T-helper 17 cell (primary cell): ENCODE measurements around the gene ITLN2. TPM values are rescaled to one million over a fixed set of nuclear protein-coding genes. Genes with fewer than 3 reads are reported as not detected.
"Not testable (repeated sequence)": the region's sequence is repeated elsewhere in the genome, so short reads cannot be mapped to it uniquely, and the experiment has no call there.

Experiments
- ATAC-seq: fragments of 150-1000 bp; cut with Tn5 transposase; 2 replicates; pipeline ENCODE4 v1.10.0; 2021; ENCODE audit warnings: mild to moderate bottlenecking, moderate library complexity
- DNase-seq, 3 donors: peaks; one replicate each; pipeline versions ENCODE4 v3.0.0 to v3.0.0-alpha.2; 2020 to 2021
- H3K9me3 ChIP-seq: one replicate; pipeline ENCODE4 v1.7.0; 2013; ENCODE audit warnings: low read length, mild to moderate bottlenecking; ENCODE audit not compliant: control insufficient read depth, poor library complexity, severe bottlenecking
- H3K27ac Mint-ChIP-seq: one replicate; pipeline ENCODE4 v1.8.0; 2022; ENCODE audit warnings: mild to moderate bottlenecking, moderate library complexity, mixed read lengths
- H3K27me3 Mint-ChIP-seq: one replicate; pipeline ENCODE4 v1.8.0; 2022; ENCODE audit warnings: mixed read lengths
- H3K36me3 Mint-ChIP-seq: one replicate; pipeline ENCODE4 v1.8.0; 2022; ENCODE audit warnings: low read depth, mixed read lengths
- H3K4me1 Mint-ChIP-seq: one replicate; pipeline ENCODE4 v1.8.0; 2022; ENCODE audit warnings: mild to moderate bottlenecking, mixed read lengths
- H3K4me3 Mint-ChIP-seq: one replicate; pipeline ENCODE4 v1.8.0; 2022; ENCODE audit warnings: mild to moderate bottlenecking, moderate library complexity, mixed read lengths
- total RNA-seq, 4 donors: library from RNA in 2 of 4; stranded (reverse) in 2 of 4; gene quantifications; one replicate each; pipeline ENCODE4 v1.2.3 and lab custom pipeline; 2022 to 2026

The ITLN2 gene
- total RNA-seq, 2 donors from 2014 or later, result not detected

DNA sequence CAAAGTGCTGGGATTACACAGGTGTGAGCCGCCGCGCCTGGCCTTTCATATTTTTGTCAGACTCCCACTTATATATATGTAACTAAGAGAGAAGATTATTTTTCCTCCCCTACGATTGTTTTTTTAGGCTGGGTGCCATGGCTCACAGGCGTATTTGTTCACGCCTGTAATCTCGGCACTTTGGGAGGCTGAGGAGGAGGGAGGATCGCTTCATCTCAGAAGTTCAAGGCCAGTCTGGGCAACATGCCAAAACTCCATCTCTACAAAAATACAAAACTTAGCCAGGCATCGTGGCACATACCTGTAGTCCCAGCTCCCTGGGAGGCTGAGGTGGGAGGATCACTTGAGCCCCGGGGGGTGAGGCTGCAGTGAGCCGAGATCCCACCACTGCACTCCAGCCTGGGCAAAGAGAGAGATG is 23.9 kb upstream of the ITLN2 start:
- H3K27me3 Mint-ChIP-seq, result peaks cover 41% of the 10 kb centered on the region
- ATAC-seq, result no peak
- H3K4me3 Mint-ChIP-seq, result no peak overlapping the region
- H3K27ac Mint-ChIP-seq, result no peak overlapping the region
- DNase-seq, result no peak
- peaks cover 9% of the 10 kb centered on the region for H3K4me1 Mint-ChIP-seq
- H3K9me3 ChIP-seq, result no peaks in the 10 kb centered on the region
- peaks cover 3% of the 10 kb centered on the region for H3K36me3 Mint-ChIP-seq

DNA sequence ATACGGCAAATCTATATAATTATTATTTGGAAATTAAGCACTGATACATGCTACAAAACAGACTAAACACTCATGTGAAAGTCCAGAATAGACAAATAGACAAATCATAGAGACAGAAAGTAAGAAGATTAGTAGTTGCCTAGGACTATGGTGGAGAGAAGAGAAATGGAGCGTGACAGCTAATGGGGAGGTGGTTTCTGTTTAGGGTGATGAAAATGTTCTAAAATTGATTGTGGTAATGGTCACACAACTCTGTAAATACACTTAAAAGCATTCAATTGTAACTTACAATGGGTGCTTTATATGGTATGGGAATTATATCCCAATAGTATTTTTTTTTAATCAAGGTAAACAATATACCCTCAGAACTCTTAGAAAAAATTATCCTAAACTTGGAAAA is 20.4 kb upstream of the ITLN2 start:
- DNase-seq (no peak), ATAC-seq (no peak)
- H3K4me1 Mint-ChIP-seq, result peaks cover 4% of the 10 kb centered on the region
- no peaks in the 10 kb centered on the region for H3K36me3 Mint-ChIP-seq
- no peaks in the 10 kb centered on the region for H3K9me3 ChIP-seq
- peak overlapping the region; percentile 47 for H3K27ac Mint-ChIP-seq
- H3K4me3 Mint-ChIP-seq, result no peak overlapping the region
- H3K27me3 Mint-ChIP-seq, result peaks cover 28% of the 10 kb centered on the region

DNA sequence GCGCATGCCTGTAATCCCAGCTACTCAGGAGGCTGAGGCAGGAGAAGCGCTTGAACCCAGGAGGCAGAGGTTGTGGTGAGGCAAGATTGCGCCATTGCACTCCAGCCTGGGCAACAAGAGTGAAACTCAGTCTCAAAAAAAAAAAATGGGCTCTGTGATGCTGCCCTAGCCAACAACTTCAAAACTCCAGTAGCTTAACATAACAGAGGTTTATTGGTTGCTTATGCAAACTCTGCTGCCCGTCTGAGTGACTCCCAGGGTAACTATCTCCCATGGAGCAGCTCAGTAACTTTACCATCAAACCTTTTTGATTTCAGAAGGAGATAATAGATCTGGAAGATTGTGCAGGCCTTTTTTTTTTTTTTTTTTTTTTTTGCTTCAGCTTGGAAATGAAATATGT is 18.9 kb upstream of the ITLN2 start:
- Mint-ChIP-seq H3K4me3 (no peak overlapping the region), H3K4me1 (peaks cover 4% of the 10 kb centered on the region), H3K36me3 (no peaks in the 10 kb centered on the region), H3K27me3 (peaks cover 28% of the 10 kb centered on the region), H3K27ac (no peak overlapping the region)
- no peak for ATAC-seq
- H3K9me3 ChIP-seq, result no peaks in the 10 kb centered on the region
- DNase-seq, result no peak

DNA sequence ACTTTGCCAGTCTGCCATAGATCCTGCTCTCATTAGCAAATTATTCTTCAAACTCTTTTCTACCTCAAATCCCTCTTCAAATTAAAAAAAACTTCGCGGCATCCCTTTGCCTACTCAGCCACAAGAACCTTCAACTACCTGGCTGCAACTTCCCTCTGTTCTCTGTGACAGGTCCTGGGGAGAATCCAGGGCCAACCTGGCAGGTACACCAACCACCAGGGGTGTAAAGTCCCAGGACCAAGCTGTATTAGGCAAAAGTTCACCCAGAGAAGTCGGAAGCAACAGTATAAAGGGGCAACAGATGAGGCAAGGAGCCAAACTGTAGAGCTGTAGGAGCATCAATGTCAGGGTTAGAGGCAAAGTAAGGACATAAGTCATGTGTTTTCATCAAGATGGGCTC is 18.3 kb upstream of the ITLN2 start:
- H3K27me3 Mint-ChIP-seq, result peaks cover 28% of the 10 kb centered on the region
- no peak overlapping the region for H3K4me3 Mint-ChIP-seq

DNA sequence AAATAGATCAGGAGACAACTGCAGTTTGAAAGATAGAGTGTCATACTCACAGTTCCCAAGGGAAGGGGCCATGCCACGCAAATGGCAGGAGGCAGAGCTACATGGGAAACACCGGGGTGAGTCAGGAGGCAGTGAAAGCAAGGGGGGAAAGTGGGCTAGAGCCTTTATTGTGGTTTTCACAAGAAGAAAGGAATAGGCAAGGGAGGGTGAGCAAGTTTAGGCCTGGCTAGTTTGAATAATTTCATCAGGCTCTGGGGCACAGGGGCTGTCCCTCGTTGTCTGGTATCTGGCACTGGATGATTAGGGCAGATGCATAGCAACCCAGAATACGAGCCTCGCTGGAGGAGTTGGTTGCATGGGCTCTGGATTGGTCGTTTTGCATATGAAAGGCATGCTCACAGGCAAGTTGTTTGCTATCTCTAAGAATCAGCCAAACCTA is 17.0 kb upstream of the ITLN2 start:
- ATAC-seq, result no peak
- Mint-ChIP-seq H3K27me3 (peaks cover 28% of the 10 kb centered on the region), H3K4me3 (no peak overlapping the region), H3K4me1 (peaks cover 4% of the 10 kb centered on the region), H3K27ac (no peak overlapping the region), H3K36me3 (no peaks in the 10 kb centered on the region)
- no peak for DNase-seq
- H3K9me3 ChIP-seq, result no peaks in the 10 kb centered on the region

More for the DNA sequence above, 18.3 kb upstream of the ITLN2 start:
- no peak for ATAC-seq
- no peak for DNase-seq
- H3K9me3 ChIP-seq, result no peaks in the 10 kb centered on the region
- H3K4me1 Mint-ChIP-seq, result peaks cover 4% of the 10 kb centered on the region
- H3K36me3 Mint-ChIP-seq, result no peaks in the 10 kb centered on the region
- no peak overlapping the region for H3K27ac Mint-ChIP-seq

DNA sequence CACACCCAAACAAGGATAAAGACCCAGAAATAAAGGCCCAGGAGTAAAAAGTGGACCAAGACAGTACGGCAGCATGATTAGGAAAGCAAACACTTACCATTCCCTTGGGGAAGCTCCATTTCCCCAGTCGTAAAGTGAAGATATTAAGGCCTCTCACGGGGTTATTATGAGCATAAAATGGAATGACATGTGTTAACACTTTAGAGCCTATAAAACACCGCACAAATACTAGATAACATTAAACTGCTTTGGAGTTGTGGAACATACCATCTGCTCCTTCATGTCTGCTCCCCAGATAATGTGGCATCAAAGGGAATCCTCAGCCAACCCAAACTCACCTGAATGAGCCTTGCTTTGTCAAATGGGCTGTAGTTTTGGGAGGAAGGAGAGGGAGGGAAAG is 8.9 kb upstream of the ITLN2 start:
- no peak overlapping the region for H3K4me3 Mint-ChIP-seq
- no peak overlapping the region for H3K27ac Mint-ChIP-seq
- H3K27me3 Mint-ChIP-seq, result peaks cover 5% of the 10 kb centered on the region
- DNase-seq, result no peak
- H3K36me3 Mint-ChIP-seq, result no peaks in the 10 kb centered on the region
- no peak for ATAC-seq
- H3K4me1 Mint-ChIP-seq, result no peaks in the 10 kb centered on the region
- no peaks in the 10 kb centered on the region for H3K9me3 ChIP-seq

DNA sequence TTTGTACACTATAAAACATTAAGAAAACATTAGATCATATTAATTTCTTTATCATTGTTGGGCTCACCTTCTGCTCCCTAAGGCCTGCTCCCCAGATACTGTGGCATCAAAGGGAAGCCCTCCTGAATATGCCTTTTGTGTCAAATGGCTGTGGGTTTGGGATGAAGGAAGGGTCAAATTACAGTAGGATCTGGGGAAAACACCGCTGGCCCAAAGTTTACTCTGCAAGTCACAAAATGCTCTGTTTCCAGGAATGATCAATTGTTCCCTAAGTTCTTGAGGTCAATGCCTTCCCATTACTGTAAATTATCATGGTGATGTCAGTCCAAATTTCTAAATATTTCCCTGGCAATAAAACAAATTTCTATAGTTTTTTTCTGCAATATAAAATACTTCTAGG is 6.8 kb upstream of the ITLN2 start:
- no peak overlapping the region for H3K4me3 Mint-ChIP-seq
- no peak for ATAC-seq

DNA sequence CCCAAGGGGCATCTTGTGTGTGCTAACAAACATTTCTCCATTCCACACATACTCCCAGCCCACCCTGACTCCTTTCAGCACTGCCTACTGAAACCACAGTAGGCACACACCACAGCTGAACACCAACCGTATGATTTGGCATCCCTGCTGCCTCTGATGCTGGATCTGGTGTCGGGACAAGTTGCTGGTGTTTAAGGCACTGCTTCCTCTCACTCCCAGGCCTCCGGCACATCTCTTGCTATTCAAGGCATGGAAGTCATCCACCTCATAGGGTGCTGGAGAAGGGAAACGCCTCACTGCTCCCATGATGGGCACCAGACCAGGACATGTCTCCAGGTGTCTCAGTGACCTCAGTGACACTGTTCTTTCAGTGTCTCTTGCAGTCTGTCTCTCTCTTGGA is 2.4 kb upstream of the ITLN2 start:
- no peak for ATAC-seq
- Mint-ChIP-seq H3K27ac (no peak overlapping the region), H3K4me3 (no peak overlapping the region), H3K4me1 (peaks cover 3% of the 10 kb centered on the region), H3K27me3 (peaks cover 5% of the 10 kb centered on the region), H3K36me3 (no peaks in the 10 kb centered on the region)
- DNase-seq, result no peak
- H3K9me3 ChIP-seq, result no peaks in the 10 kb centered on the region

More for the DNA sequence above, 6.8 kb upstream of the ITLN2 start:
- H3K9me3 ChIP-seq, result no peaks in the 10 kb centered on the region
- Mint-ChIP-seq H3K36me3 (no peaks in the 10 kb centered on the region), H3K4me1 (no peaks in the 10 kb centered on the region), H3K27me3 (peaks cover 10% of the 10 kb centered on the region), H3K27ac (no peak overlapping the region)
- DNase-seq, result no peak

DNA sequence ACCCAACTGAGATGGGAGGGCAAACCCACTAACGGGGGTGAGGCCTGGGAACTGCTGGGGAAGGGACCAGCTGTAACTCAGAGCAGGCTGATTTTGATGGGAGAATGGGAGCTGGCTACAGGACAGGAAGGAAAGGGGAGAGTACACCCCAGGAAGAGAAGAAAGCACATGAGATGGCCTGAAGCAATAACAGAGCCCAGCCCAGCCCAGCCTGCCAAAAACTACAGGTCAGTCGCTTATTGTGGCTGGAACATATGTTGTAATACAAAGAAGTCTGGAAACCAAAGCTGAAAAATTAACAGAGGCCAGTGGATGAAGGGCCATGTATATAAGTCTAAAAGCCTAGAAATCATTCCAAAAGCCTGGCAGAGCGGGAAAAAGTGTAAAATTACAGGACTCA is 1.6 kb downstream of the ITLN2 start:
- peaks cover 5% of the 10 kb centered on the region for H3K27me3 Mint-ChIP-seq
- no peak for ATAC-seq
- H3K4me3 Mint-ChIP-seq, result no peak overlapping the region
- peak overlapping the region; percentile 66 for H3K27ac Mint-ChIP-seq
- H3K9me3 ChIP-seq, result no peaks in the 10 kb centered on the region
- no peaks in the 10 kb centered on the region for H3K36me3 Mint-ChIP-seq
- peaks cover 9% of the 10 kb centered on the region for H3K4me1 Mint-ChIP-seq
- no peak for DNase-seq

DNA sequence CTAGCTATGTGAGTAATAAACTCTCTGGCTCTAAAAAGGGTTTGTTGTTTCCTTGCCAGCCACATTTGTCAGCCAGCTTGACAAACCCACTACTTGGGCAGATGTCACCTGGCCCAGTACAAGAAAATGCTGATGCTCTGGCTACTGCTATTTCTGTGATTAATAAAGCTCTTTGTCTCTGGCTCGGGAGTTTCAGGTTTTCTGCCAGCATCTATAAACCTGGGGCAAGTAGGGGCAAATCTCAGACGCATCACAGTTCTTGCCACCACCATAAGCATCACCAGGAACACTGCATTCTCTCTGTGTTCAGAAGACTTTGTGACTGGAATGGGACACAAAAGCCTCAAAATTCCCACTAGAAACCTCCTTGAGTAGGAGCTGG is 2.5 kb downstream of the ITLN2 start:
- Mint-ChIP-seq H3K27me3 (no peaks in the 10 kb centered on the region), H3K27ac (no peak overlapping the region), H3K4me3 (no peak overlapping the region), H3K4me1 (peaks cover 9% of the 10 kb centered on the region), H3K36me3 (no peaks in the 10 kb centered on the region)
- no peak for ATAC-seq
- H3K9me3 ChIP-seq, result no peaks in the 10 kb centered on the region
- DNase-seq, result no peak

DNA sequence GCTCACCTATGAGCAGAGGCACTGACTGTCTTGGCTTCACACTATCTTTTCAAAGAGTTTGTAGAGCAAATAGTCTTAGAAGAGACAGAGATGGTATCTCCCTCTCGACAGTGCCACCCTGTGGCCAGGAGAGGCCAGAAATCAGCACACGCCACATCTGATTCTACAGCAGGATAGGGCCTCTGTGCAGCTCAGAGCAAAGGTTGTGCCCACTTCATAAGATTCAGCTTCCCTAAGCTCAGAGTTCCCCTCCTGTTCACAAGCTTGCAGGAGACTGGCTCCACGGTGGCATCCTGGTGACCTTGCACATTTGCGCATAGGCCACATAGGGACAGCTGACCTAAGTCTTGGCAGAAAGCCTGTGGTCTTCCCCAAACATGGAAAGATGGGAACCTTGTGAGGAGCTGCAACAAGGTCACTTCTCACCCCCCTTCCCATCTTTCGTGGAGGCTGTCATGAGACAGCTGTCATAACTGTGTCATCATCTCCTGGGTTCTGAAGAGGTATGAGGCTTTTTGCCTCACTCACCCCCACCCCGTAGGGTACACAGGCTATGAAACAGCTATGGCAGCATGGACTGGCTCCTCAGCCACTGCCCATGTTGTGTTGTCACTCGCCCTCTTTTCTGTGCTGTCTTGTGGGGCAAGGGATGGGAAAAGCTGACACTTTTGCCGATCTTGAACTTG is 3.0 kb downstream of the ITLN2 start:
- no peaks in the 10 kb centered on the region for H3K9me3 ChIP-seq
- no peaks in the 10 kb centered on the region for H3K27me3 Mint-ChIP-seq
- no peaks in the 10 kb centered on the region for H3K36me3 Mint-ChIP-seq
- peak; percentile 29 to 61 (median 39) for DNase-seq
- ATAC-seq, result peak; percentile 94
- H3K4me3 Mint-ChIP-seq, result no peak overlapping the region
- peaks cover 9% of the 10 kb centered on the region for H3K4me1 Mint-ChIP-seq
- no peak overlapping the region for H3K27ac Mint-ChIP-seq

DNA sequence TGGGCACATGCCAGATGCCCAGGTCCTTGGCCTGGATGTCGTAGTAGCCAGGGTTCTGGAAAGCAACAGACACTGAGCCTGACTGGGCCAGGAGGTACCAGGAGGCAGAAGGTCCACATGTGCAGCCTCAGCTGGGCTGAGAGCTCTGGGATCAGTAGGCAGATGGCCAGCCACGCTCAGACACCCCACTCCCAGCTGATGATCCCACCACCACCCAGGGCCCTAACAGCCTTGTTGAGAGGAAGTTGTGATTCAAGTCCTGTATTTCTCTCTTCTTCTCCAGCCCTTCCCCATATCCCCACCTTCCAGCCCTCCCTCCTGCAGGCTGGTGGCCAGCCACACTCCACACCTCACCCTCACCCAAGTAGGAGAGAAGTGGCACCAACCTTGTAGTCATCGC is 4.0 kb downstream of the ITLN2 start:
- H3K9me3 ChIP-seq, result no peaks in the 10 kb centered on the region
- no peak overlapping the region for H3K4me3 Mint-ChIP-seq
- H3K4me1 Mint-ChIP-seq, result peaks cover 9% of the 10 kb centered on the region
- no peak overlapping the region for H3K27ac Mint-ChIP-seq
- DNase-seq (no peak), ATAC-seq (no peak)
- H3K36me3 Mint-ChIP-seq, result no peaks in the 10 kb centered on the region
- H3K27me3 Mint-ChIP-seq, result no peaks in the 10 kb centered on the region

DNA sequence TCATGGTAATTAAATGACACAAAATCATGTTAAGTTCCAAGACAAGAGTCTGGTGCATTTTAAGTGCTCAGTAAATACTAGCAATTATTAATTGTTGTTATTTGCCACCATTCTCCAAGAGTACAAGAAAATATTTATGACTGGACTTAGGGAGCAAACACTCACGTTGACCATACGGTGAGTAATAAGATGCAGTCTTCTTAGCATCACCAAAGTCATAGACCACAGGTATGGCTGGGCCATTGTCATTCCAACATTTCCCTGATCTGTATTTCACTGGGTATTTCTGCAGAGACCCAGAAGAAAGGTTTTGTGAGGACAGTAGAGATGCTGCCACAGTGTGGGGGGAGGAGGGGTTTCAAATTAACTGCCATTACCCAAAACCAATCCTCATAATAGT is 4.7 kb downstream of the ITLN2 start:
- DNase-seq, result no peak
- H3K36me3 Mint-ChIP-seq, result no peaks in the 10 kb centered on the region
- H3K27ac Mint-ChIP-seq, result no peak overlapping the region
- H3K27me3 Mint-ChIP-seq, result peaks cover 5% of the 10 kb centered on the region
- H3K4me1 Mint-ChIP-seq, result peaks cover 9% of the 10 kb centered on the region
- no peaks in the 10 kb centered on the region for H3K9me3 ChIP-seq
- no peak for ATAC-seq
- H3K4me3 Mint-ChIP-seq, result no peak overlapping the region

DNA sequence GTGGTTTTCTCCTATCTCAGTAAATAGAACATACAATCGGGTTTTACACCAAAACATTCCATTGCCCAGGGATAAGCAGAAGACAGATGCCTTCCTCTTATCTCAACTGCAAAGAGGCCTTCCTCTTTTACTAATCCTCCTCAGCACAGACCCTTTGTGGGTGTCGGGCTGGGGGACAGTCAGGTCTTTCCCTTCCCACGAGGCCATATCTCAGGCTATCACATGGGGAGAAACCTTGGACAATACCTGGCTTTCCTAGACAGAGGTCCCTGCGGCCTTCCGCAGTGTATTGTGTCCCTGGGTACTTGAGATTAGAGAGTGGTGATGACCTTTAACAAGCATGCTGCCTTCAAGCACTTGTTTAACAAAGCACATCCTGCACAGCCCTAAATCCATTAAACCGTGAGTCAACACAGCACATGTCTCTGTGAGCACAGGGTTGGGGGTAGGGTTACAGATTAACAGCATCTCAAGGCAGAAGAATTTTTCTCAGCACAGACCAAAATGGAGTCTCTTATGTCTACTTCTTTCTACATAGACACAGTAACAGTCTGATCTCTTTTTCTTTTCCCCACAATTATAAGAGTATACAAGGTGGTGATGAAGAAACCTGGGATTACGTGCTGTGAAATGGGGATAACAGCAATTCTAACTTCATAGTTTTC is 5.3 kb downstream of the ITLN2 start:
- not testable (repeated sequence) for H3K27ac Mint-ChIP-seq, H3K4me1 Mint-ChIP-seq, H3K4me3 Mint-ChIP-seq, ATAC-seq, H3K9me3 ChIP-seq, DNase-seq, H3K36me3 Mint-ChIP-seq
- H3K27me3 Mint-ChIP-seq, result peaks cover 10% of the 10 kb centered on the region
